Activated CD4-positive, alpha-beta T cell treated with anti-CD3 and anti-CD28 coated beads, Interleukin-2, Interleukin-4, amounts not matched to agents 100 ng/mL and 50 ng/mL, durations not matched to agents 16 hours and 8 hours (primary cell): ENCODE measurements around the gene GPC2.
A peak's percentile ranks its signal among the peaks of the same experiment; 100 is the strongest.

Experiments
- DNase-seq: peaks from one replicate; pipeline ENCODE4 v3.0.0-alpha.2; 2020; ENCODE audit warnings: low spot score

The GPC2 gene

GRCh38 chr7:100169147-100169850, 7.9 kb downstream of the GPC2 start:
- DNase-seq: no peak

DNA sequence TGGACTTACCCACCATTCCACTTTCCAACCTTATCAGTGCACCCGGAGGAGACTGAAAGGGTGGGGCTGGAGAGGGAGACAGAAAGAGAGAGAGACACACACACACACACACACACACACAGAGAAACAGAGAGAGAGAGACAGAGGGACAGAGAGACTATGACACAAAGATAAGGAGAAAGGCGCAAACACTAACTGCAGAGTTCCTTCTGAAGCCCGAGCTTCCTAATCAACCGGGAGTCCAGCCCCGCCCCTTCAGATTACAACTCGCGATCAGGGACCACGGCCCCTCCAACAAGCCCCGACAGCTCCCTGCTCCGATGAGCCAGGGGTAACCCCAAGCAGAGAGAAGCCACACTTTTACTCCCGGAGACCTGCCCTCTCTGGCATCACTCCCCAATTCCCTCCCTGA, 9.3 kb downstream of the GPC2 start:
- no peak for DNase-seq

DNA sequence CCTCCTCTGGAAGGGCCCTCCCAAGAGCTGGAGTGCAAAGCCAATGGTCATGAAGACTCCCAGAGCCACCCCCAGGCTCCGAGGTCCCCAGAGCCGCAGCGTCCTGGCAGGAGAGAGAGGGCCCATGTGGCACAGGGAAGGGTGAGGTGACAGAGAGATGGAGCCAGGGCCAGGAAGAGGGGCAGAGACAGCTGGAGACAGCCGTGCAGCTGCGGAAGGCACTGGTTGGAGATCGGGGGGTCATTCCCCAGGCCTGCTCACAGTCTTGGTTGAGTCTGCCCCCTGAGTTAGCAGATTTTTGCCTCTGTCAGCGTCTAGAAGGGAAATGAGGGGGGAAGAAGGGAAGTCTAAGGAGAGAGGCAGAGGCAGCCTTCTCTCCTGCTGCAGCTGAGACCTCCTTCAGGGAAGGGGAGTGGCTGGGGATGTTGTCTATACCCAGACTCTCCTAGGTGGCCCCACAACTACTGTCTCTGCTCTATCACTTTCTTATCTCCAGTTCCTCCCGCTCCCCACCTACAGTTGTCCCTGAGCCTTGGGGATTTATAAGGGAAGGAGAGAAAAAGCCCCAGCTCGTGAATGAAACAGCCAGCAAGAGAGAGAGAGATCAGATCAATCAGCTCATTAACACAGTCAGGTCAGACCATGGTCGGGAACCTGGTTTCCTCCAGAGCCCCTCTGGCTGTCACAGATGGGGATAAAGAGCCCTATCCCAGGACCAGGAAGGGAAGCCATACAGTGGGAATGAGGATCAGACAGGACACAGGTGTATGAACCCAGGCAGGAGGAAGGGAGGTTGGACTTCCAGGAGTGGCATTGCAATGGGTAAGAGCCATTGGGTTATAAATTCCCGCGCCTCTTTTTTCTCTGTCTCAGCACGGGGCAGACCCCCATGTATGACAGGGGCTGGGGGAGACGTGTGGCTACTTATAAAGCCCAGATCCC, 9.9 kb downstream of the GPC2 start:
- no peak for DNase-seq

- no peak for DNase-seq
Measured at GRCh38 chr7:100166317-100166940, 10.8 kb downstream of the GPC2 start.

DNA sequence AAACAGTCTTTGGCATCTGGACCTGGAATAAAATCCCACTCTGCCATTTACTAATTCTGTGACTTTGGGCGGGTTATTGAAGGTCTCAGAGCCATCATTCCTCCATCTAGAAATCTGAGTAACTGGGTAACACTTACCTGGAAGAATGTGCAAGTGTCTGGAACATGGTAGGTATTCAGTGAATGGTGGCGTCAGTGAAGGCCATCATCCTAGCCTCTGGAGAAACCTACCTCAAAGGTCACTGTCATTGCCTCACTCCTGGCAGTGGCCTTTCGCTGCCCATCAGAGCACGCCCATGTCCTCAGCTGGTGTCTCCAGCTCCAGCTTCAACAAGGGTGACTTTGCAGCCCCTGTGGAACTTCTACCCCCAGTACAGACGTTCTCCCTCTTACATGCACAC, 13.3 kb downstream of the GPC2 start:
- DNase-seq: no peak

DNA sequence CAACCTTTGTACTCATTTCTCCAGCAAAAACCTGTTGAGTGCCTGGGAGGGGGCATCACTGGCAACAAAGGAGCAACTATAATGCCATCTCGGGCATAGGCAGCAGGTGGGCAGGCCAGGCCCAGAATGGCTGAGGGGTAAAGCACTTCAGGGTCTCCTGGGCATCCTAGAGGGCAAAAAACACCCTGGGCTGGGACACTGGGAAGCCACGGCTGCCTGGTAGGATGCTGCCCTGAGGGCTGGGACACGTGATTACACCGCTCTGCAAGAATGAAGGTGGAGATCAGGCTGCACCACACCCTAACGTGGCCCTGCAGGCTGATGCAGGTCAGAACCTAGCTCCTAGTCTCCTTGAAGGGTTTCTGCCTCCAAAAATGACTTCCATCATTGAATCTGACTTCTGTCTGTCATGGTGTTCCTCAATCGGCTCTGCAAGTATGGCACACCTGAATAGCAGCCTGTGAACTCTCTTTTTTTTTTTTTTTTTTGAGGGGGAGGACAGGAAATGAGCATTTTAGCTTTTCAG, 14.1 kb downstream of the GPC2 start:
- DNase-seq: no peak

GRCh38 chr7:100160067-100160466, 17.1 kb downstream of the GPC2 start:
- no peak for DNase-seq

DNA sequence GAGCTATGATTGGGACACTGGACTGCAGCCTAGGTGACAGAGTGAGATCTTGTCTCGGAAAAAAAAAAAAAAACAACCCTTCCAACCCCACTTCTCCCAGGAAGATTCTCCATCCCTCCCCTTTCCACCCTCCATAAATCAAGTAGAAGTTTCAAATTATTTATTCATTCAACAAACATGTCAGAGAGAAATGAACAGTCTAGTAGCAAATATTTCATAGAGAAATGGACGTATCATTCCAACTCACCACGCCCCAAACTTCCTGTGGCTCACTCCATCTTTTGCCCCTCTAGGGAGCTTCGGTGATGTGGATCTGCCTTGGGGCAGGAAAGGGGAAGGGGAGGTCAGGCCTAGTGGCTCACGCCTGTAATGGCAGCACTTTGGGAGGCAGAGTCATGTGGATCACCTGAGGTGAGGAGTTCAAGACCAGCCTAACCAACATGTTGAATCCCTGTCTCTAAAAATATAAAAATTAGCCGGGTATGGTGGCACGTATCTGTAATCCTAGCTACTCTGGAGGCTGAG, 18.0 kb downstream of the GPC2 start:
- DNase-seq: no peak

GRCh38 chr7:100158229-100159098, 18.7 kb downstream of the GPC2 start, which contains the start of gene TRAPPC14:
Gene TRAPPC14, minus strand, starts transcription at chr7:100158723. Its CDS starts 224 bp downstream, at chr7:100158499.
- DNase-seq: peak; percentile 90

DNA sequence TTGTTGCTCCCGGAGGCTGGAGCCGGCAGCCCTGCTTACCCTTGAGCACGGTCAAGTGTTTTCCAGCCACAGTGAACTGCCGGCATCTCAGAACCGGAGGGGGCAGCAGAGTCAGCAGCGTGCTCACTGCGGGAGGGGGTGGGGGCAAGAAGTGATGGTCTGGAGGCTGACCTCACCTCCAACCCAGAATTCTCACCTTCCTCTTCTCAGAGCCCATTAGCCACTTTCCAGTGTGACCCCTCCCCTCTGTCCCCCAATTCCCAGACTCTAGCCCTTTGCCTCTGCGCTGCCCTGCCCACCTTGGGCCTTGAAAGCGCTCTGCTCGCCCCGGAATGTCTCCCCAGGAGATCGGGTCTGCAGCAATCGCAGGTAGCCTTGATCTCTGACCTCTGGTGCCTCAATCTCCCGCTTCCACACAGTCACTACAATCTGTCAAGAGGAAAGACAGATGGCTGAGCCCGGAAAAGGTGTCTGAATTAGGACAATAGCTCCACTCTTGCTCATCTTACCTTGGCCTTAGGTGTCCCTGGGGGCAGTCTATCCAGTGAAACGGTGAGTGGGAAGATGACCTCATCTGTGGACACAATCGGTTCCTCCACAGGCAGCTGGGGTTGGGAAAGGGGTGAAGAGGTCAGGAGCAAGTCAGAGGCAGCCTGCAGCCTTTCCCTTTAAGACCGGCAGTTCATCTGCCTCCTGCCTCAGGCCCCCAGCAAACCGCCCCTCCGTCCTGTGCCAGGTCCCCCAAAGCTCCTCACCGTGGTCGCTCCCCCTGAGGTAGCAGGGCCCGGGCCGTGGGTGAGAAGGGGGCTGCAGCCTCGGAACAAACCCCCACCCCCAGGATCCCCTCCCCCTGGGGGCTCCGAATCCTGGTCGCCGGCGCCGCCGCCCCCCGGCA, 19.6 kb downstream of the GPC2 start:
- no peak for DNase-seq

- no peak for DNase-seq
Measured at GRCh38 chr7:100157069-100157333, 20.2 kb downstream of the GPC2 start.

DNA sequence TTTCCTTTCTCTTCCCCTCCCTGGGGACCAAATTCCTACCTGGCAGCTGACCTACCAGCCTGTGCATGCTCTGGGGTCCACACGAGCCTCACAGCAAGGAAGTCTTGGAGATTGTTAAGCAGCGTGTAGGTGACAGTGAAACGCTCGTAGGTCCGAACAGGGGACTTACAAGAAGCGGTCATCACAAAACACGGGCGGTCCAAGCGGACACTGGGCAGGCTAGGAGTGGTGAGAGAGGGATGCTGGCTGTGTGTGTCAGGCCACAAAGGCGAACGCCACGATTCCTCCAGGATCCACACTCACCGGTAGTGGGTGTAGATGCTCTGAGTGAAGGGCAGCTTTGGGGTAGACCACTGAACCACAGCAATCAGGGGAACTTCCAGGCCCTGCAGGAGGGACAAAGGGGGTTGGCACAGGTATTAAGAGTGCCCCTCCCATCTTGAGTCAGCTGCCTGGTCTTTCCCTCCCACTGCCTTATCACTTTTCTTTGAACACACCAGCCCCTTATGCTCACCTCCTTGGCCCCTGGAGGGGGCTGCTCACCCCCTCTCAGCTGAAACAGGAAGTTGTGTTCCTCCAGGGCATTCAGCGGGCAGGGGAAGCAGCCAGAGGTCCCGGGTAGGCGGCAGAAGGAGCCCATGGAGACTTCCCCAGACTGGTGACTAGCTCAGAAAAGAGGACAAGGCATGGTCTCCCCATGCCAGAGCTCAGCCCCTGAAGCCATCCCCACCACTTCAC, 20.7 kb downstream of the GPC2 start:
- DNase-seq: no peak

GRCh38 chr7:100155553-100156317, 21.4 kb downstream of the GPC2 start:
- no peak for DNase-seq

DNA sequence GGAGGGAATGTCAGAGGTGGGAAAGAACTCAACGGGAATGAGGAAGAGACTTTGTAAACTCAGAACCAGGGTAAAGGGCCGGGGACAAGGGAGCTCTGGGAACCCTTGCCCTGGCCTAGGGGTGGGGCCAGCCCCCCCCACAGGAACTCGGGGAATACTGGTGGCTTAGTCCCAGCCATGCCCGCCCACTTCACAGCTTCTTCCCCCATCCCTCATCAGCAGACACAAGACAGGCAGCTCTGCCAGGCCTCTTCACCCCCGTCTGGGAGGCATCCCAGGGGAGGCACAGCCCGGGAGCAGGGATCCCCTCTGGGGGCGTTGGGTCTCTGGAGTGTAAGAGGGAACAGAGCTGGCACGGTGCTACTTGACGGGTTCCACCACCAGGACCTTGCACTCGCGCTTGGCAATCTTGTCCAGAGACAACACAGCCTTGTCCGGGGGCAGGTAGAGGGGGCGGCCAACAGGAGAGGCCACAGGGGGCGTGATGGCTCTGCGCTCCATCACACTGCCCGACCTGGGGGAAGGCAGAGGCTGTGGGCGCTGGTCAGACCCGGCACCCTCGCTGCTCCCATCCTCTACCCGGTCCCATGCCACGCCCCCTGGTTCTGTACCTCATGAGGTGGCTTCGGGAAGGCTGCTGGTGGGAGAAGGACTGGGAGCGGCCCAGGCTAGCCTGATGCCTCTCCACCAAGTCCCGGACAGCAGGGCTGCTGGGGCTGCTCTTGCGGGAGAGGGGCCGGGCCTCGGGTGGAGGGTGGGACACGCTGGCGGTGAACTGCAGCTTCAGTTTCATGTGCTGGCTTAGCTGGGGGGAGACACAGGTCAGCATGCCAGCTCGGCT, 22.3 kb downstream of the GPC2 start:
- no peak for DNase-seq

GRCh38 chr7:100153708-100154535, 23.3 kb downstream of the GPC2 start:
- no peak for DNase-seq

- DNase-seq: no peak
Measured at GRCh38 chr7:100152937-100153666, 24.1 kb downstream of the GPC2 start.
